Panc1 (cell line): Measurements from ENCODE around the gene NADSYN1. TPM values are rescaled to one million over a fixed set of nuclear protein-coding genes. Genes with fewer than 3 reads are reported as not detected.

ENCODE experiments used
- ATAC-seq: fragments of 200-7000 bp; cut with Tn5 transposase; 2 replicates; pipeline ENCODE4 v1.9.1; 2020; ENCODE audit warnings: mild to moderate bottlenecking, moderate library complexity
- BruUV-seq: library from RNA; stranded (reverse); fragments of 400-500 nt; replicated peaks from 2 replicates; lab custom pipeline; 2021; lab: Mats Ljungman, UMichigan
- CTCF ChIA-PET: fragments of 300-600 bp; sonication (Branson Sonifier 250); formaldehyde crosslinking; loops from one replicate; lab custom pipeline; 2022; ENCODE audit warnings: antibody characterized with exemption; lab: Charles Lee
- POLR2A ChIA-PET: fragments of 300-600 bp; sonication (Branson Sonifier 250); formaldehyde crosslinking; loops from one replicate; lab custom pipeline; 2022; ENCODE audit warnings: antibody characterized with exemption; lab: Charles Lee
- DNase-seq: peaks from one replicate; pipeline ENCODE4 v3.0.0-alpha.2; 2010; ENCODE audit warnings: low read depth, low spot score
- H3K27ac ChIP-seq: 2 replicates; pipeline ENCODE4 v1.5.1; 2011; ENCODE audit warnings: mild to moderate bottlenecking, low read length, inconsistent platforms
- H3K27me3 ChIP-seq: fragments of 200-500 bp; sonication (Bioruptor generic); 2 replicates; pipeline ENCODE4 v1.6.0; 2014; ENCODE audit warnings: low read length, inconsistent platforms; ENCODE audit not compliant: control insufficient read depth, insufficient read depth
- H3K36me3 ChIP-seq: fragments of 200-500 bp; sonication (Bioruptor generic); 2 replicates; pipeline ENCODE4 v1.5.1; 2014; ENCODE audit warnings: inconsistent platforms, mild to moderate bottlenecking, low read length, moderate library complexity; ENCODE audit not compliant: control insufficient read depth, insufficient read depth
- H3K4me1 ChIP-seq: 2 replicates; pipeline ENCODE4 v1.5.1; 2011; ENCODE audit warnings: inconsistent platforms, mild to moderate bottlenecking, low read length, moderate library complexity; ENCODE audit not compliant: control insufficient read depth, insufficient read depth
- H3K4me3 ChIP-seq, 2 experiments: 2 replicates each; pipeline ENCODE4 v1.5.1; 2011 to 2012; ENCODE audit warnings: low read depth in 2 of 2, low read length in 2 of 2, mild to moderate bottlenecking in 2 of 2, inconsistent platforms in 1 of 2, moderate library complexity in 1 of 2
- H3K9me3 ChIP-seq: fragments of 200-500 bp; sonication (Bioruptor generic); 2 replicates; pipeline ENCODE4 v1.5.1; 2014; ENCODE audit warnings: low read depth, mild to moderate bottlenecking, inconsistent platforms, low read length, moderate library complexity; ENCODE audit not compliant: control insufficient read depth, insufficient read depth
- CTCF ChIP-seq: fragments of 450-650 bp; IDR thresholded peaks from 2 replicates; pipeline ENCODE4 v1.5.1; 2017; ENCODE audit warnings: mild to moderate bottlenecking
- POLR2AphosphoS5 ChIP-seq: IDR thresholded peaks from 2 replicates; pipeline ENCODE4 v1.6.1; 2012; ENCODE audit warnings: mild to moderate bottlenecking, low read depth, low read length, moderate library complexity
- REST ChIP-seq, 2 experiments: IDR thresholded peaks; 2 replicates each; pipeline ENCODE4 v1.6.1; 2011 to 2012; ENCODE audit warnings: low read depth in 2 of 2, control low read depth in 1 of 2, low read length in 1 of 2, mild to moderate bottlenecking in 1 of 2, moderate library complexity in 1 of 2; ENCODE audit not compliant: insufficient read depth in 1 of 2
- SIN3A ChIP-seq: IDR thresholded peaks from 2 replicates; pipeline ENCODE4 v1.6.1; 2012; ENCODE audit warnings: low read depth, mild to moderate bottlenecking, low read length, moderate library complexity, borderline replicate concordance; ENCODE audit not compliant: insufficient read depth
- TCF7L2 ChIP-seq: IDR thresholded peaks from 2 replicates; pipeline ENCODE4 v1.6.1; 2011; ENCODE audit warnings: mild to moderate bottlenecking, low read depth, low read length, inconsistent platforms
- in situ Hi-C: cut with HindIII; loops from 2 replicates; pipeline ENCODE4 v1.10.0; 2016; ENCODE audit warnings: low sequenced_read_pairs, low pct_unique_long_range_greater_than_20kb
- intact Hi-C: fragments of 100-400 bp; cut with micrococcal nuclease; formaldehyde crosslinking; loops from one replicate; pipeline ENCODE4 v1.10.0; 2022; ENCODE audit not compliant: unreplicated experiment
- total RNA-seq: library from RNA; stranded (reverse); gene quantifications from one replicate; pipeline ENCODE4 v1.2.1, GENCODE V29; 2021; ENCODE audit not compliant: unreplicated experiment

Gene NADSYN1
- total RNA-seq, 1 experiment from 2014 or later: 76.1 TPM

GRCh38 chr11:71414645-71415044 is 38.4 kb upstream of the NADSYN1 start:
- Histone ChIP-seq H3K27me3 (peaks cover 2% of the 10 kb centered on the region; the same call in 1 of the 2 replicates), H3K27ac (no peak overlapping the region), H3K4me1 (no peaks in the 10 kb centered on the region), H3K4me3 (no peak overlapping the region), H3K9me3 (no peaks in the 10 kb centered on the region), H3K36me3 (no peaks in the 10 kb centered on the region)
- BruUV-seq: no TSS peak
- in situ Hi-C loops (no loop called here), intact Hi-C loops (no loop called here)
- POLR2A ChIA-PET: no interaction called here
- DNase-seq (no peak), ATAC-seq (no peak)
- CTCF ChIA-PET: interaction anchor here (0.5 kb wide), 1 partner anchor 14 kb away, joined by 4 read pairs; no protein-coding TSS in a partner anchor
- no peak for TF ChIP-seq SIN3A
- no peak for TF ChIP-seq POLR2AphosphoS5
- TF ChIP-seq TCF7L2: no peak
- no peak for TF ChIP-seq CTCF
- no peak for TF ChIP-seq REST (IDR thresholded peaks at IDR 0.05; ENCODE audit: insufficient read depth in 1 of 2, low read depth in 2 of 2, low read length in 1 of 2)

GRCh38 chr11:71418643-71419042 is 34.4 kb upstream of the NADSYN1 start:
- intact Hi-C loops (no loop called here), in situ Hi-C loops (no loop called here)
- no peak for TF ChIP-seq TCF7L2
- no peak for TF ChIP-seq SIN3A
- TF ChIP-seq REST (IDR thresholded peaks at IDR 0.05; ENCODE audit: insufficient read depth in 1 of 2, low read depth in 2 of 2, low read length in 1 of 2): no peak
- no peak for TF ChIP-seq CTCF
- TF ChIP-seq POLR2AphosphoS5: no peak
- ChIA-PET POLR2A (no interaction called here), CTCF (interaction anchor here (1.2 to 1.3 kb wide), 2 partner anchors 298 to 332 kb away, joined by 4 to 6 read pairs; no protein-coding TSS in a partner anchor)
- H3K36me3 ChIP-seq: no peaks in the 10 kb centered on the region
- BruUV-seq: no TSS peak
- DNase-seq (no peak), ATAC-seq (no peak; the same call in 1 of the 2 replicates)
- H3K4me1 ChIP-seq: no peaks in the 10 kb centered on the region
- no peaks in the 10 kb centered on the region for H3K9me3 ChIP-seq
- H3K27ac ChIP-seq: no peak overlapping the region
- no peak overlapping the region for H3K4me3 ChIP-seq
- H3K27me3 ChIP-seq: peaks cover 2% of the 10 kb centered on the region; the same call in 1 of the 2 replicates
